Upper lobe of left lung (tissue), 4 donors: Measurements from ENCODE around the gene PREP.

Experiments used
- CTCF ChIP-seq, 6 experiments: fragments of 450-650 bp in 4 of 6; fragments of 200-600 bp in 2 of 6; sonication (generic) in 2 of 6; IDR thresholded peaks; one replicate each; pipeline ENCODE4 v1.5.1; 2016 to 2019; ENCODE audit warnings: antibody characterized with exemption in 6 of 6
- POLR2A ChIP-seq, 4 donors: fragments of 450-650 bp; IDR thresholded peaks; one replicate each; pipeline ENCODE4 v1.5.1; 2016 to 2017; ENCODE audit warnings: antibody characterized with exemption in 4 of 4, mild to moderate bottlenecking in 2 of 4

GRCh38 chr6:105279463-105279862 is 123.4 kb downstream of the PREP start:
- TF ChIP-seq POLR2A (IDR thresholded peaks at IDR 0.05) (no peak), CTCF (IDR thresholded peaks at IDR 0.05) (no peak)
